HEK293 (cell line): ENCODE data around the gene SEZ6L.

ENCODE experiments used
- CTCF ChIA-PET: fragments of 350-600 bp; formaldehyde crosslinking; extraction: SDS; loops from one replicate; lab custom pipeline; 2021; ENCODE audit warnings: antibody characterized with exemption; lab: Yijun Ruan, JAX
- POLR2A ChIA-PET: fragments of 300-600 bp; formaldehyde crosslinking; extraction: SDS; loops from one replicate; lab custom pipeline; 2020; ENCODE audit warnings: antibody characterized with exemption, inconsistent platforms; lab: Yijun Ruan, JAX
- H3K27ac ChIP-seq: fragments of 200-500 bp; sonication (Bioruptor generic); 2 replicates; pipeline ENCODE4 v1.5.1; 2014; ENCODE audit warnings: low read depth, low read length, control low read depth, inconsistent platforms; ENCODE audit errors: extremely low read depth
- H3K36me3 ChIP-seq, 2 experiments: fragments of 200-500 bp in 1 of 2; sonication (Bioruptor generic) in 1 of 2; 1 replicate in 1 of 2; 2 replicates in 1 of 2; pipeline ENCODE4 v1.5.1; 2014 to 2017; ENCODE audit warnings: inconsistent platforms in 2 of 2, low read length in 2 of 2; ENCODE audit not compliant: control insufficient read depth in 2 of 2, insufficient read depth in 1 of 2
- H3K4me1 ChIP-seq: fragments of 200-500 bp; sonication (Bioruptor generic); 2 replicates; pipeline ENCODE4 v1.5.1; 2014; ENCODE audit warnings: mild to moderate bottlenecking, low read length, inconsistent platforms; ENCODE audit not compliant: control insufficient read depth, insufficient read depth
- H3K4me3 ChIP-seq: 2 replicates; pipeline ENCODE4 v1.5.1; 2011; ENCODE audit warnings: low read depth, mild to moderate bottlenecking, control low read depth, low read length, moderate library complexity
- H3K9me3 ChIP-seq: fragments of 200-500 bp; sonication (Bioruptor generic); 2 replicates; pipeline ENCODE4 v1.5.1; 2014; ENCODE audit warnings: low read depth, low read length, inconsistent platforms; ENCODE audit not compliant: control insufficient read depth, insufficient read depth
- BCL11B ChIP-seq: fragments of 450-650 bp; formaldehyde crosslinking; IDR thresholded peaks from 2 replicates; pipeline ENCODE4 v1.5.1; 2016; ENCODE audit warnings: low read depth, missing biosample characterization, missing genetic modification characterization
- EGR2 ChIP-seq: fragments of 450-650 bp; formaldehyde crosslinking; IDR thresholded peaks from 2 replicates; pipeline ENCODE4 v1.5.1; 2016; ENCODE audit warnings: low read depth, missing biosample characterization, missing genetic modification characterization
- GFI1B ChIP-seq: fragments of 450-650 bp; formaldehyde crosslinking; IDR thresholded peaks from 2 replicates; pipeline ENCODE4 v1.5.1; 2016; ENCODE audit warnings: missing biosample characterization, missing genetic modification characterization
- HOXA7 ChIP-seq: sonication (generic); formaldehyde crosslinking; IDR thresholded peaks from 2 replicates; pipeline ENCODE4 v1.8.1; 2022; ENCODE audit warnings: missing genetic modification reagents, borderline replicate concordance
- SP7 ChIP-seq: fragments of 450-650 bp; formaldehyde crosslinking; IDR thresholded peaks from 2 replicates; pipeline ENCODE4 v1.5.1; 2016; ENCODE audit warnings: missing biosample characterization, missing genetic modification characterization
- WT1 ChIP-seq: fragments of 450-650 bp; formaldehyde crosslinking; IDR thresholded peaks from 2 replicates; pipeline ENCODE4 v1.5.1; 2016; ENCODE audit warnings: missing biosample characterization, missing genetic modification characterization
- ZBTB20 ChIP-seq: fragments of 450-650 bp; formaldehyde crosslinking; IDR thresholded peaks from 2 replicates; pipeline ENCODE4 v1.5.1; 2016; ENCODE audit warnings: missing biosample characterization, missing genetic modification characterization
- ZBTB21 ChIP-seq: fragments of 450-650 bp; formaldehyde crosslinking; IDR thresholded peaks from 2 replicates; pipeline ENCODE4 v1.5.1; 2017; ENCODE audit warnings: missing biosample characterization, missing genetic modification characterization
- ZFP69B ChIP-seq: fragments of 450-650 bp; formaldehyde crosslinking; IDR thresholded peaks from 2 replicates; pipeline ENCODE4 v1.5.1; 2016; ENCODE audit warnings: missing biosample characterization, missing genetic modification characterization
- ZNF157 ChIP-seq: fragments of 450-650 bp; formaldehyde crosslinking; IDR thresholded peaks from 2 replicates; pipeline ENCODE4 v1.5.1; 2016; ENCODE audit warnings: missing biosample characterization, missing genetic modification characterization
- ZNF302 ChIP-seq: fragments of 450-650 bp; formaldehyde crosslinking; IDR thresholded peaks from 2 replicates; pipeline ENCODE4 v1.5.1; 2016; ENCODE audit warnings: missing biosample characterization, missing genetic modification characterization, low read depth
- ZNF335 ChIP-seq: fragments of 450-650 bp; formaldehyde crosslinking; conservative IDR thresholded peaks from 2 replicates; pipeline ENCODE4 v1.5.1; 2016; ENCODE audit warnings: missing biosample characterization, missing genetic modification characterization
- ZNF555 ChIP-seq: fragments of 450-650 bp; formaldehyde crosslinking; conservative IDR thresholded peaks from 2 replicates; pipeline ENCODE4 v1.5.1; 2017; ENCODE audit warnings: missing biosample characterization, mild to moderate bottlenecking, missing genetic modification characterization, inconsistent platforms
- ZNF561 ChIP-seq: fragments of 450-650 bp; IDR thresholded peaks from 2 replicates; pipeline ENCODE4 v1.5.1; 2018; ENCODE audit warnings: missing biosample characterization, missing genetic modification characterization, borderline replicate concordance
- ZNF654 ChIP-seq: fragments of 450-650 bp; formaldehyde crosslinking; IDR thresholded peaks from 2 replicates; pipeline ENCODE4 v1.5.1; 2016; ENCODE audit warnings: low read depth, missing biosample characterization, missing genetic modification characterization
- ZSCAN16 ChIP-seq: fragments of 450-650 bp; formaldehyde crosslinking; IDR thresholded peaks from 2 replicates; pipeline ENCODE4 v1.5.1; 2016; ENCODE audit warnings: missing biosample characterization, missing genetic modification characterization
- ZSCAN30 ChIP-seq: fragments of 450-650 bp; IDR thresholded peaks from 2 replicates; pipeline ENCODE4 v1.5.1; 2018; ENCODE audit warnings: missing biosample characterization, mild to moderate bottlenecking, missing genetic modification characterization, moderate library complexity
- TF ChIP-seq, protein P1 (sequence below): fragments of 450-650 bp; formaldehyde crosslinking; IDR thresholded peaks from 2 replicates; pipeline ENCODE4 v1.5.1; 2016; ENCODE audit warnings: missing biosample characterization, missing genetic modification characterization
- TF ChIP-seq, protein P2 (sequence below): fragments of 450-650 bp; formaldehyde crosslinking; IDR thresholded peaks from 2 replicates; pipeline ENCODE4 v1.5.1; 2016; ENCODE audit warnings: missing biosample characterization, missing genetic modification characterization
- TF ChIP-seq, protein P3 (sequence below): fragments of 450-650 bp; formaldehyde crosslinking; IDR thresholded peaks from 2 replicates; pipeline ENCODE4 v1.5.1; 2016; ENCODE audit warnings: missing biosample characterization, missing genetic modification characterization
- TF ChIP-seq, protein P4 (sequence below): fragments of 450-650 bp; formaldehyde crosslinking; IDR thresholded peaks from 2 replicates; pipeline ENCODE4 v1.5.1; 2017; ENCODE audit warnings: missing biosample characterization, missing genetic modification characterization
- TF ChIP-seq, protein P5 (sequence below): fragments of 450-650 bp; formaldehyde crosslinking; IDR thresholded peaks from 2 replicates; pipeline ENCODE4 v1.5.1; 2016; ENCODE audit warnings: missing biosample characterization, missing genetic modification characterization, borderline replicate concordance
- TF ChIP-seq, protein P6 (sequence below): fragments of 450-650 bp; formaldehyde crosslinking; IDR thresholded peaks from 2 replicates; pipeline ENCODE4; 2016; ENCODE audit warnings: missing biosample characterization, missing genetic modification characterization
- TF ChIP-seq, protein P7 (sequence below): sonication (generic); formaldehyde crosslinking; IDR thresholded peaks from 2 replicates; pipeline ENCODE4 v1.8.1; 2022; ENCODE audit warnings: mild to moderate bottlenecking, moderate library complexity, missing genetic modification reagents

SEZ6L gene

DNA sequence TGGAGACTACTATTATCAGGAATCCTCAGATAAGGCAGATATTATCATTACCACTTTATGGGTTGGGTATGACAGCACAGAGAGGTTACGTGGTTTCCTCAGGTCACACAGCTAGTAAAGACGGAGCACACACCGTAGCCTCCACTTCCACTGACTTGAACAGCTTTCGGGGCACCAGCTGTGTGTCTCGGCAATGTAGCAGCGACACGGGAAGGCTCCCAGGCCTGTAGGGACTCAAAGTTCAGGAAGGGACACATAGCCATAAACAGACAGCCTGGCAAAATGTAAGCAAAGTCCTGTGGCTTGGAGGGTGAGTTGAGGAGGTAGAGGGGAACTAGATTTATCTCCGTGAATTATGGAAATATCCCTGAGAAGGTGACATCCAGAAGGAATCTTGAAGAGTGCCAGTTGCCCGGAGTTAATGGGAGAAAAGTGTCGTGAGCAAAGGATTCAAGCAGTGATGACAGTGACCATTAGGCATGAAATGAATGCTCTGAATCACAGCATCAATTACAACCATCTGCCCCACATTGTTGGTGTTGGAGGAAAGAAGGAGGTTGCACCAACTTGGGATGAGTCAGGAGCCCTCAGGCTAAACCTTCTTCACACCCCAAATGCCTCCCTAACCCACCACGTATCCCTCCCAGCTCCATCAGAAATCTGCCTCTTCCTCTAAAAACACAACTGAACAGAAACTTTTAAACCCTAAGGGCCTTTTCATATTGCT lies 153.1 kb downstream of the SEZ6L start:
- POLR2A ChIA-PET, result no interaction called here
- Histone ChIP-seq H3K36me3 (no peaks in the 10 kb centered on the region), H3K4me1 (no peaks in the 10 kb centered on the region), H3K9me3 (no peaks in the 10 kb centered on the region), H3K4me3 (no peak overlapping the region), H3K27ac (no peak overlapping the region)
- CTCF ChIA-PET, result interaction anchor here (1.0 to 3.9 kb wide), 4 partner anchors 9 to 237 kb away, joined by 3 to 23 read pairs (median 4); no protein-coding TSS in a partner anchor
- no peak for TF ChIP-seq ZSCAN30 (tag by site-specific recombination)
- TF ChIP-seq, protein P1, sequence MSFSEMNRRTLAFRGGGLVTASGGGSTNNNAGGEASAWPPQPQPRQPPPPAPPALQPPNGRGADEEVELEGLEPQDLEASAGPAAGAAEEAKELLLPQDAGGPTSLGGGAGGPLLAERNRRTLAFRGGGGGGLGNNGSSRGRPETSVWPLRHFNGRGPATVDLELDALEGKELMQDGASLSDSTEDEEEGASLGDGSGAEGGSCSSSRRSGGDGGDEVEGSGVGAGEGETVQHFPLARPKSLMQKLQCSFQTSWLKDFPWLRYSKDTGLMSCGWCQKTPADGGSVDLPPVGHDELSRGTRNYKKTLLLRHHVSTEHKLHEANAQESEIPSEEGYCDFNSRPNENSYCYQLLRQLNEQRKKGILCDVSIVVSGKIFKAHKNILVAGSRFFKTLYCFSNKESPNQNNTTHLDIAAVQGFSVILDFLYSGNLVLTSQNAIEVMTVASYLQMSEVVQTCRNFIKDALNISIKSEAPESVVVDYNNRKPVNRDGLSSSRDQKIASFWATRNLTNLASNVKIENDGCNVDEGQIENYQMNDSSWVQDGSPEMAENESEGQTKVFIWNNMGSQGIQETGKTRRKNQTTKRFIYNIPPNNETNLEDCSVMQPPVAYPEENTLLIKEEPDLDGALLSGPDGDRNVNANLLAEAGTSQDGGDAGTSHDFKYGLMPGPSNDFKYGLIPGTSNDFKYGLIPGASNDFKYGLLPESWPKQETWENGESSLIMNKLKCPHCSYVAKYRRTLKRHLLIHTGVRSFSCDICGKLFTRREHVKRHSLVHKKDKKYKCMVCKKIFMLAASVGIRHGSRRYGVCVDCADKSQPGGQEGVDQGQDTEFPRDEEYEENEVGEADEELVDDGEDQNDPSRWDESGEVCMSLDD (tag by site-specific recombination), result no peak
- no peak for TF ChIP-seq BCL11B (tag by site-specific recombination)
- TF ChIP-seq, protein P2, sequence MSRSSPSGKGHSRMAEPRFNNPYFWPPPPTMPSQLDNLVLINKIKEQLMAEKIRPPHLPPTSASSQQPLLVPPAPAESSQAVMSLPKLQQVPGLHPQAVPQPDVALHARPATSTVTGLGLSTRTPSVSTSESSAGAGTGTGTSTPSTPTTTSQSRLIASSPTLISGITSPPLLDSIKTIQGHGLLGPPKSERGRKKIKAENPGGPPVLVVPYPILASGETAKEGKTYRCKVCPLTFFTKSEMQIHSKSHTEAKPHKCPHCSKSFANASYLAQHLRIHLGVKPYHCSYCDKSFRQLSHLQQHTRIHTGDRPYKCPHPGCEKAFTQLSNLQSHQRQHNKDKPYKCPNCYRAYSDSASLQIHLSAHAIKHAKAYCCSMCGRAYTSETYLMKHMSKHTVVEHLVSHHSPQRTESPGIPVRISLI, result no peak
- TF ChIP-seq SP7 (tag by site-specific recombination), result 0 out of 2 replicates have a peak, but pooled peaks have one; percentile 23
- TF ChIP-seq, protein P3, sequence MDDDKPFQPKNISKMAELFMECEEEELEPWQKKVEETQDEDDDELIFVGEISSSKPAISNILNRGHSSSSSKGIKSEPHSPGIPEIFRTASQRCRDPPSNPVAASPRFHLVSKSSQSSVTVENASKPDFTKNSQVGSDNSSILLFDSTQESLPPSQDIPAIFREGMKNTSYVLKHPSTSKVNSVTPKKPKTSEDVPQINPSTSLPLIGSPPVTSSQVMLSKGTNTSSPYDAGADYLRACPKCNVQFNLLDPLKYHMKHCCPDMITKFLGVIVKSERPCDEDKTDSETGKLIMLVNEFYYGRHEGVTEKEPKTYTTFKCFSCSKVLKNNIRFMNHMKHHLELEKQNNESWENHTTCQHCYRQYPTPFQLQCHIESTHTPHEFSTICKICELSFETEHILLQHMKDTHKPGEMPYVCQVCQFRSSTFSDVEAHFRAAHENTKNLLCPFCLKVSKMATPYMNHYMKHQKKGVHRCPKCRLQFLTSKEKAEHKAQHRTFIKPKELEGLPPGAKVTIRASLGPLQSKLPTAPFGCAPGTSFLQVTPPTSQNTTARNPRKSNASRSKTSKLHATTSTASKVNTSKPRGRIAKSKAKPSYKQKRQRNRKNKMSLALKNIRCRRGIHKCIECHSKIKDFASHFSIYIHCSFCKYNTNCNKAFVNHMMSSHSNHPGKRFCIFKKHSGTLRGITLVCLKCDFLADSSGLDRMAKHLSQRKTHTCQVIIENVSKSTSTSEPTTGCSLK (tag by site-specific recombination), result no peak
- no peak for TF ChIP-seq ZNF654 (tag by site-specific recombination)
- 0 out of 2 replicates have a peak, but pooled peaks have one; percentile 40 for TF ChIP-seq ZBTB21 (tag by site-specific recombination)
- TF ChIP-seq, protein P4, sequence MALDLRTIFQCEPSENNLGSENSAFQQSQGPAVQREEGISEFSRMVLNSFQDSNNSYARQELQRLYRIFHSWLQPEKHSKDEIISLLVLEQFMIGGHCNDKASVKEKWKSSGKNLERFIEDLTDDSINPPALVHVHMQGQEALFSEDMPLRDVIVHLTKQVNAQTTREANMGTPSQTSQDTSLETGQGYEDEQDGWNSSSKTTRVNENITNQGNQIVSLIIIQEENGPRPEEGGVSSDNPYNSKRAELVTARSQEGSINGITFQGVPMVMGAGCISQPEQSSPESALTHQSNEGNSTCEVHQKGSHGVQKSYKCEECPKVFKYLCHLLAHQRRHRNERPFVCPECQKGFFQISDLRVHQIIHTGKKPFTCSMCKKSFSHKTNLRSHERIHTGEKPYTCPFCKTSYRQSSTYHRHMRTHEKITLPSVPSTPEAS (tag by site-specific recombination), result no peak
- no peak for TF ChIP-seq ZNF302 (tag by site-specific recombination)
- TF ChIP-seq, protein P5, sequence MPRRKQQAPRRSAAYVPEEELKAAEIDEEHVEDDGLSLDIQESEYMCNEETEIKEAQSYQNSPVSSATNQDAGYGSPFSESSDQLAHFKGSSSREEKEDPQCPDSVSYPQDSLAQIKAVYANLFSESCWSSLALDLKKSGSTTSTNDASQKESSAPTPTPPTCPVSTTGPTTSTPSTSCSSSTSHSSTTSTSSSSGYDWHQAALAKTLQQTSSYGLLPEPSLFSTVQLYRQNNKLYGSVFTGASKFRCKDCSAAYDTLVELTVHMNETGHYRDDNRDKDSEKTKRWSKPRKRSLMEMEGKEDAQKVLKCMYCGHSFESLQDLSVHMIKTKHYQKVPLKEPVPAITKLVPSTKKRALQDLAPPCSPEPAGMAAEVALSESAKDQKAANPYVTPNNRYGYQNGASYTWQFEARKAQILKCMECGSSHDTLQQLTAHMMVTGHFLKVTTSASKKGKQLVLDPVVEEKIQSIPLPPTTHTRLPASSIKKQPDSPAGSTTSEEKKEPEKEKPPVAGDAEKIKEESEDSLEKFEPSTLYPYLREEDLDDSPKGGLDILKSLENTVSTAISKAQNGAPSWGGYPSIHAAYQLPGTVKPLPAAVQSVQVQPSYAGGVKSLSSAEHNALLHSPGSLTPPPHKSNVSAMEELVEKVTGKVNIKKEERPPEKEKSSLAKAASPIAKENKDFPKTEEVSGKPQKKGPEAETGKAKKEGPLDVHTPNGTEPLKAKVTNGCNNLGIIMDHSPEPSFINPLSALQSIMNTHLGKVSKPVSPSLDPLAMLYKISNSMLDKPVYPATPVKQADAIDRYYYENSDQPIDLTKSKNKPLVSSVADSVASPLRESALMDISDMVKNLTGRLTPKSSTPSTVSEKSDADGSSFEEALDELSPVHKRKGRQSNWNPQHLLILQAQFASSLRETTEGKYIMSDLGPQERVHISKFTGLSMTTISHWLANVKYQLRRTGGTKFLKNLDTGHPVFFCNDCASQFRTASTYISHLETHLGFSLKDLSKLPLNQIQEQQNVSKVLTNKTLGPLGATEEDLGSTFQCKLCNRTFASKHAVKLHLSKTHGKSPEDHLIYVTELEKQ, result no peak
- TF ChIP-seq ZFP69B, result no peak
- TF ChIP-seq ZNF335, result peak; percentile 24; the same call in 1 of the 2 replicates
- TF ChIP-seq, protein P6, sequence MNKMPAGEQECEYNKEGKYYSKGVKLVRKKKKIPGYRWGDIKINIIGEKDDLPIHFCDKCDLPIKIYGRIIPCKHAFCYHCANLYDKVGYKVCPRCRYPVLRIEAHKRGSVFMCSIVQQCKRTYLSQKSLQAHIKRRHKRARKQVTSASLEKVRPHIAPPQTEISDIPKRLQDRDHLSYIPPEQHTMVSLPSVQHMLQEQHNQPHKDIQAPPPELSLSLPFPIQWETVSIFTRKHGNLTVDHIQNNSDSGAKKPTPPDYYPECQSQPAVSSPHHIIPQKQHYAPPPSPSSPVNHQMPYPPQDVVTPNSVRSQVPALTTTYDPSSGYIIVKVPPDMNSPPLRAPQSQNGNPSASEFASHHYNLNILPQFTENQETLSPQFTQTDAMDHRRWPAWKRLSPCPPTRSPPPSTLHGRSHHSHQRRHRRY (tag by site-specific recombination), result no peak
- no peak for TF ChIP-seq ZNF555 (tag by site-specific recombination)
- TF ChIP-seq ZNF157 (tag by site-specific recombination), result no peak
- TF ChIP-seq WT1 (tag by site-specific recombination), result no peak
- TF ChIP-seq HOXA7 (CRISPR knock-in tag), result no peak
- no peak for TF ChIP-seq ZBTB20
- no peak for TF ChIP-seq ZSCAN16 (tag by site-specific recombination)
- TF ChIP-seq, protein P7, sequence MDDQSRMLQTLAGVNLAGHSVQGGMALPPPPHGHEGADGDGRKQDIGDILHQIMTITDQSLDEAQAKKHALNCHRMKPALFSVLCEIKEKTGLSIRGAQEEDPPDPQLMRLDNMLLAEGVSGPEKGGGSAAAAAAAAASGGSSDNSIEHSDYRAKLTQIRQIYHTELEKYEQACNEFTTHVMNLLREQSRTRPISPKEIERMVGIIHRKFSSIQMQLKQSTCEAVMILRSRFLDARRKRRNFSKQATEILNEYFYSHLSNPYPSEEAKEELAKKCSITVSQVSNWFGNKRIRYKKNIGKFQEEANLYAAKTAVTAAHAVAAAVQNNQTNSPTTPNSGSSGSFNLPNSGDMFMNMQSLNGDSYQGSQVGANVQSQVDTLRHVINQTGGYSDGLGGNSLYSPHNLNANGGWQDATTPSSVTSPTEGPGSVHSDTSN (CRISPR knock-in tag), result no peak
- no peak for TF ChIP-seq GFI1B
- no peak for TF ChIP-seq EGR2 (tag by site-specific recombination)
- TF ChIP-seq ZNF561, result no peak
